ENCODE measurements around the gene ESYT1. TPM values are rescaled to one million over a fixed set of nuclear protein-coding genes. Genes with fewer than 3 reads are reported as not detected.
A peak's percentile ranks its signal among the peaks of the same experiment; 100 is the strongest.

ESYT1 gene
- total RNA-seq, 1 experiment from 2014 or later = 111 TPM

DNA sequence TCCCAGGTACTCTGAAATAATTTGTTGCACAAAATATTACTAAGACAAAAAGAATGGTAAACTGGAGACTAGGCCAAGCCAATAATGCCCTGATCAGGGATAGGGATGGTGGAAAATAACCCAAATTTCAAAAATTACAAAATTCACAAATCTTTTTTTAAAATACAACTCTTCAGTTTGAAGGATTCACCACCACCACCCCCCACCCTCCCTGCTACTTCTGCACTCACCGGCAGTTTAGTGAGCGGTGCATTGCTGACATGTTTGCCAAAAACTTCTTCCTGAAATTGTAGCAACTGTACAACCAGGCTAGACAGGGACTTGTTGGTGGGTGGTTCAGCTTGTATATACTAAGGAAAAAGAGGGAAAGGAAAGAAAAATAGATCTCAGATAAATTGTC, 58.9 kb downstream of the ESYT1 start:
- Histone ChIP-seq H3K9me3 (ENCODE audit: control insufficient read depth, low read depth, low read length) (no peaks in the 10 kb centered on the region), H3K14ac (ENCODE audit: insufficient read depth, low read length) (no peak overlapping the region), H3K56ac (ENCODE audit: insufficient read length, low read depth, low read length) (no peak overlapping the region), H3K18ac (ENCODE audit: insufficient read length, low read depth, low read length) (no peak overlapping the region), H2BK5ac (ENCODE audit: insufficient read length, low read length) (no peak overlapping the region), H2BK120ac (ENCODE audit: low read depth, low read length, poor library complexity, severe bottlenecking) (no peak overlapping the region), H3K23me2 (ENCODE audit: insufficient read length, low read depth, low read length, poor library complexity, severe bottlenecking) (peaks cover 12% of the 10 kb centered on the region), H3K79me2 (ENCODE audit: insufficient read depth, low read length) (peaks cover 8% of the 10 kb centered on the region; the same call in 1 of the 2 replicates), H3K79me1 (ENCODE audit: insufficient read depth, low read depth, low read length, poor library complexity, severe bottlenecking) (peaks cover 6% of the 10 kb centered on the region), H4K5ac (ENCODE audit: insufficient read length, low read depth, low read length) (no peak overlapping the region), H2AK5ac (ENCODE audit: insufficient read length, low read length) (no peak overlapping the region), H2BK12ac (ENCODE audit: insufficient read length, low read depth, low read length) (no peak overlapping the region), H3K27me3 (ENCODE audit: insufficient read depth, low read length) (no peaks in the 10 kb centered on the region), H3K4me1 (ENCODE audit: insufficient read depth, low read length) (peaks cover 8% of the 10 kb centered on the region), H2BK20ac (ENCODE audit: low read depth, low read length, poor library complexity, severe bottlenecking) (no peak overlapping the region), H3K4ac (ENCODE audit: low read depth, low read length) (no peak overlapping the region), H3K9ac (ENCODE audit: extremely low read depth, insufficient read length, low read length) (no peak overlapping the region), H4K91ac (ENCODE audit: insufficient read length, low read depth, low read length) (no peak overlapping the region), H2BK15ac (ENCODE audit: low read depth, low read length) (no peak overlapping the region), H4K20me1 (ENCODE audit: control insufficient read depth, insufficient read depth, insufficient read length) (no peaks in the 10 kb centered on the region), H4K8ac (replicated peaks; ENCODE audit: insufficient read length, low read depth, low read length) (no peak overlapping the region), H2AFZ (ENCODE audit: low read length) (no peak overlapping the region), H3K4me2 (ENCODE audit: insufficient read depth, insufficient read length, low read length) (no peak overlapping the region), H3T11ph (ENCODE audit: low read length) (no peak overlapping the region), H3K27ac (ENCODE audit: insufficient read length, low read depth, low read length) (no peak overlapping the region), H3K23ac (ENCODE audit: insufficient read length, low read depth, low read length) (no peak overlapping the region)
- DNase-seq = no peak
- Mint-ChIP-seq H3K9me3 (0 out of 5 replicates have a peak, but pooled peaks cover 0 to 3% of the 10 kb centered on the region in 2 experiments), H3K27ac (peak overlapping the region in 1 of 3 experiments; percentile 86; a peak in 1 of 7 replicates), H3K4me1 (peaks cover 18 to 22% of the 10 kb centered on the region in 2 experiments), H3K4me3 (peak overlapping the region; percentile 14 to 32; a peak in 1 of 5 replicates), H3K36me3 (ENCODE audit: insufficient read depth in 1 of 3, low read depth in 3 of 3) (peaks cover 35 to 57% (median 54%) of the 10 kb centered on the region in 3 experiments; a peak in 6 of 7 replicates), H3K27me3 (ENCODE audit: low read depth) (peaks cover 3% of the 10 kb centered on the region; the same call in 1 of the 2 replicates)
- WGBS (ENCODE audit: extremely low coverage, insufficient read length, low lambda C conversion rate) = no CpG with 5 or more reads among the region's 2 CpGs
- TF ChIP-seq, protein P1, sequence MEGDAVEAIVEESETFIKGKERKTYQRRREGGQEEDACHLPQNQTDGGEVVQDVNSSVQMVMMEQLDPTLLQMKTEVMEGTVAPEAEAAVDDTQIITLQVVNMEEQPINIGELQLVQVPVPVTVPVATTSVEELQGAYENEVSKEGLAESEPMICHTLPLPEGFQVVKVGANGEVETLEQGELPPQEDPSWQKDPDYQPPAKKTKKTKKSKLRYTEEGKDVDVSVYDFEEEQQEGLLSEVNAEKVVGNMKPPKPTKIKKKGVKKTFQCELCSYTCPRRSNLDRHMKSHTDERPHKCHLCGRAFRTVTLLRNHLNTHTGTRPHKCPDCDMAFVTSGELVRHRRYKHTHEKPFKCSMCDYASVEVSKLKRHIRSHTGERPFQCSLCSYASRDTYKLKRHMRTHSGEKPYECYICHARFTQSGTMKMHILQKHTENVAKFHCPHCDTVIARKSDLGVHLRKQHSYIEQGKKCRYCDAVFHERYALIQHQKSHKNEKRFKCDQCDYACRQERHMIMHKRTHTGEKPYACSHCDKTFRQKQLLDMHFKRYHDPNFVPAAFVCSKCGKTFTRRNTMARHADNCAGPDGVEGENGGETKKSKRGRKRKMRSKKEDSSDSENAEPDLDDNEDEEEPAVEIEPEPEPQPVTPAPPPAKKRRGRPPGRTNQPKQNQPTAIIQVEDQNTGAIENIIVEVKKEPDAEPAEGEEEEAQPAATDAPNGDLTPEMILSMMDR (conservative IDR thresholded peaks at IDR 0.05) = no peak
